GM12873 (cell line): Measurements from ENCODE around the gene GSDME.

Source experiments
- CTCF ChIP-seq: IDR thresholded peaks from 2 replicates; pipeline ENCODE4 v1.5.1; 2012; ENCODE audit warnings: low read depth, mild to moderate bottlenecking, moderate library complexity, low read length, control low read depth; ENCODE audit not compliant: insufficient read depth; ENCODE audit errors: missing control alignments

The GSDME gene

GRCh38 chr7:24757353-24758275, at the start of gene GSDME:
TSS of gene GSDME (minus strand) at chr7:24757464. CDS start at chr7:24749774, 7,690 bp downstream.
- TF ChIP-seq CTCF = no peak

DNA sequence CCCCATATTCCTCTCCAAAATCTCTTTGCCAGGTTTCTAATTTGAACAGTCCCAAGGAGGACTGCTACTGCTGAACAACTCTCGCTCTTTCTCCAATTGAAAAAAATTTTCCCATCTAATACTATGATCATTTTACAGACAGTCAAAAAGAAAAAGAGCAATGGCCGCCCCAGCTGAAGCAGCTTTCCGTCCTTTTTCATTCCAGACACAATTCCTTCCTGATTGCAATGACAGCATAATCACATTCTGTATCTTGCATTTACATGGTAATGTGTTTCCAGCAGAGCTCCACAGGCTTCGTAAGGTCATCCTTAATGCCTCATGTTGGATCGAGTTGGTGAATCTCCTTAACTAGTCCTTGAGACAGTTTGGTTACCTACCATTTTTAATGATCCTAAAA, 45.0 kb upstream of the GSDME start:
- no peak for TF ChIP-seq CTCF

DNA sequence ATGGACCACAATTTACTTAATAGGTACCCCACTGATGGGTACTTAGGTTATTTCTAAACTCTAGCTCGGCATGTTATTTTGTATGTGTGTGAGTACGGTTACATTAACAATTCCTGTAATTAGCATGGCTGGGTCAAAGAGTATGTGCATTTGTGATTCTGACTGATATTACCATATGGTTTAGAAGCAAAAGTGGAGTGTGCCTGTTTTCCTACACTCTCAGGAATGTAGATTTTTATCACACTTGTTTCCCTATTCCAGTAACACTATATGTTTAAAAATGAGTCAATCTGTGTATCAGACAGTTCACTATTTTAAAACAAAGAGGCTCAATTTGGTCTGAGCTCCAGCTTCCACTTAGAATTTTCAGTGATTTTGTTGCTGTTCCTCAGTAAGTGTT, 44.6 kb upstream of the GSDME start:
- TF ChIP-seq CTCF = no peak

- TF ChIP-seq CTCF = no peak
Measured at GRCh38 chr7:24800667-24801066, 43.4 kb upstream of the GSDME start.

- TF ChIP-seq CTCF = no peak
Measured at GRCh38 chr7:24800073-24800472, 42.8 kb upstream of the GSDME start.

DNA sequence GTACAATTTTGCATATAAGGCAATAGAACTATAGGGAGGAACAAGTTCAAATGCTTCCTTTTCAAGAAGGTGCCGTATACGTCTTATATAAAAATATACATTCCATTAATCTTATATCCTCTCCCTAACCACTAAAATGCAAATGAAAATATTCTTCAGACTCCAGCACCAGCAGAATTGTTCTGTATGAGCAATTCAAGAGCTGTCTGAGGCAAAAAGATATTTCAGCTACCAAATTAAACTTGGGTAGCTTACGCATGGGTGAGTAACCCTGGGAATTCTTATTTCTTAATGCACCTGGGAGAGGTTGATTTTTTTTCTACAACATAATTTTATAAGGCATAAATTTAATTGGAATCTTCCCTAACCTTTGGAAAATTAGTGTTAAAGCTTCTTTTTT, 42.2 kb upstream of the GSDME start:
- no peak for TF ChIP-seq CTCF

DNA sequence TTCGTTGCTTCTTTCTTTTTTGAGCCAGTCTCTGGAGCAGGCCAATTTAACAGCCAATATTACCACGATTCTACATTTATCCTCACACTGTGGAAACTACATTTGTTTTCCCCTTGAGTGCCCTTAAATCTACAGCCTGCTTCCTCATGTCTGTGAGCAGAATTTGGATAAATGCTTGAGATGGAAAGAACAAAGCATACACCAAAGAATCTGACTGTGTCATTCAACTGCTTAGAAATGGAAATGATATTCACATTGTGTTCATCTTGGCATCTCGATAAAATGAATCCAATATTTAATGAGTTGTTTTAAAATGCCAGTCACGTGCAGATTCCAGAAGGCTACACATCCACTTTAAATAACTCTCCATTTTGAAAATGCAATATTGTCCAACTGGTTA, 41.0 kb upstream of the GSDME start:
- no peak for TF ChIP-seq CTCF
